NT2/D1 (cell line): ENCODE measurements around the gene SLC26A6.

ENCODE experiments used
- DNase-seq: peaks from one replicate; pipeline ENCODE4 v3.0.0-alpha.2; 2011; ENCODE audit warnings: low read depth, low spot score
- H3K27me3 ChIP-seq: 2 replicates; pipeline ENCODE4 v1.6.0; 2011; ENCODE audit warnings: mild to moderate bottlenecking; ENCODE audit not compliant: insufficient read length, insufficient read depth
- H3K36me3 ChIP-seq: 2 replicates; pipeline ENCODE4 v1.6.1; 2011; ENCODE audit warnings: mild to moderate bottlenecking, low read length, mixed read lengths; ENCODE audit not compliant: insufficient read depth, insufficient read length
- H3K4me1 ChIP-seq: 2 replicates; pipeline ENCODE4 v1.5.1; 2011; ENCODE audit not compliant: insufficient read depth, insufficient read length
- H3K4me3 ChIP-seq: 2 replicates; pipeline ENCODE4 v1.5.1; 2011; ENCODE audit warnings: low read depth; ENCODE audit not compliant: insufficient read length
- H3K9ac ChIP-seq: 2 replicates; pipeline ENCODE4 v1.6.0; 2011; ENCODE audit warnings: low read depth; ENCODE audit not compliant: insufficient read length
- H3K9me3 ChIP-seq: 2 replicates; pipeline ENCODE4 v1.5.1; 2011; ENCODE audit warnings: mild to moderate bottlenecking, low read length; ENCODE audit not compliant: insufficient read depth
- SUZ12 ChIP-seq: IDR thresholded peaks from 2 replicates; pipeline ENCODE4 v1.6.1; 2011; ENCODE audit not compliant: insufficient read length, insufficient read depth; ENCODE audit errors: extremely low read depth
- YY1 ChIP-seq: IDR thresholded peaks from 2 replicates; pipeline ENCODE4 v1.6.1; 2011; ENCODE audit not compliant: insufficient read length, insufficient read depth
- ZNF274 ChIP-seq: IDR thresholded peaks from 2 replicates; pipeline ENCODE4 v1.6.1; 2011; ENCODE audit warnings: mild to moderate bottlenecking, low read depth, low read length

The SLC26A6 gene

DNA sequence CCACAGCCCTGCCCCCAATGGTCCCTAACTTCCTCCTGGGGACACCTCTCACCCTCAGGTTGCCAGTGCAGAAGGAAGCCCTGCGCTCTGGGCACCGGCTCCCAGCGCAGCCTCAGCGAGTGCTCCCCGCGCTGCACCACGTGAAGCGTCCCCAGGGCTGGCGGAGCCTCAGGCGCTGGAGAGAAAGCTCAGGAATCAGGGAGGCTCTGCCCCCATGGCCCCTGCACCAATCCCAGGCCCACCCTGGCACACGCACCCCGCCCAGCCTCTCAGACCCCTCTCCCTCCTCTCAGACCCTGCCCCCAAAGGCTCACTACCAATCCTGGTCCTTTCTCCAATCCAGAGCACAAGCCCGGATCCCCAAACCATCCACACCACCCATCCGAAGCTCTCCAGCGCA lies 47.0 kb downstream of the SLC26A6 start:
- TF ChIP-seq ZNF274 (no peak), SUZ12 (no peak), YY1 (no peak)
- no peak for DNase-seq
- no peaks in the 10 kb centered on the region for H3K9me3 ChIP-seq
- H3K27me3 ChIP-seq: no peaks in the 10 kb centered on the region
- peaks cover 5% of the 10 kb centered on the region for H3K4me1 ChIP-seq
- peaks cover 99% of the 10 kb centered on the region for H3K36me3 ChIP-seq
- H3K4me3 ChIP-seq: no peak overlapping the region
- H3K9ac ChIP-seq: no peak overlapping the region

DNA sequence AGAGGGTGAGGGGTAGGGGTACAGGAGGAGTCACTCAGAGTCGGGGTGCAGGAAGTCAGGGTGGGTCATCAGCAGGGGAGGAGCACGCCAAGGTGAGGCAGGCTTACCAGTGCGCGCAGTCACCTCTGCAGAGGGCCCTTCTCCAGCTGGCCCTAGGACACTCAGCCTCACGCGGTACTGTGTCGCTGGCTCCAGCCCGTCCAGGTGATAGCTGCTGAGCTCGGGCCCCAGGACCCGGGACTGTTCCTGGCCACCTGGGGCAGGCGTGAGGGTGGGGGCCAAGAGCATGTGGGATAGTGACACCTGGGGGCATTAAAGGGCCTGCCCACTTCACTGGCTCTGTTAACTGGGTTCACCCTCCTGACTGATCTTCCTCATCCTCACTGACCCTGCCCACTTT lies 47.6 kb downstream of the SLC26A6 start:
- no peaks in the 10 kb centered on the region for H3K27me3 ChIP-seq
- no peak overlapping the region for H3K9ac ChIP-seq
- DNase-seq: no peak
- no peaks in the 10 kb centered on the region for H3K9me3 ChIP-seq
- no peak overlapping the region for H3K4me3 ChIP-seq
- peaks cover 4% of the 10 kb centered on the region for H3K4me1 ChIP-seq
- H3K36me3 ChIP-seq: peaks cover 99% of the 10 kb centered on the region
- TF ChIP-seq YY1 (no peak), SUZ12 (no peak), ZNF274 (no peak)

DNA sequence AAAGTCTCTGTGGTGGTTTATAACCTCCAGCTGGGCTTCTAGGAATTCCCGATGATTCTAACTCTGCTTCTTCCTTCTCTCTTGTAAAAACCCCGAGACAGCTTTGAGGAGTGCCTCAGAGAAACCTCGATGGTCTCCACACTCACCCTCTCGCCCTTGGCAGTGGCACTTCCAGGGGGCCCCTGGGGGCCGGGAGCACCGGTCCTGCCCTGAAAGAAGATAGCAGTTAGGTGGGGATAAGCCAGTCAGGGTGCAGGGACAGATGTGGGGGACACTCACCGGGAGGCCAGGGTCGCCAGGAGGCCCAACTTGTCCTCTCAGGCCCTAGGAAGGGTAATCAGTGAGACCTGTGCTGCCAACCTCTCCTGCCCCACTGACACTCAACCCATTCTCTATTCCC lies 49.9 kb downstream of the SLC26A6 start:
- Histone ChIP-seq H3K4me1 (peaks cover 4% of the 10 kb centered on the region), H3K9ac (no peak overlapping the region), H3K27me3 (no peaks in the 10 kb centered on the region), H3K36me3 (peaks cover 99% of the 10 kb centered on the region), H3K9me3 (no peaks in the 10 kb centered on the region), H3K4me3 (no peak overlapping the region)
- no peak for DNase-seq
- no peak for TF ChIP-seq ZNF274
- TF ChIP-seq YY1: no peak
- TF ChIP-seq SUZ12: no peak

DNA sequence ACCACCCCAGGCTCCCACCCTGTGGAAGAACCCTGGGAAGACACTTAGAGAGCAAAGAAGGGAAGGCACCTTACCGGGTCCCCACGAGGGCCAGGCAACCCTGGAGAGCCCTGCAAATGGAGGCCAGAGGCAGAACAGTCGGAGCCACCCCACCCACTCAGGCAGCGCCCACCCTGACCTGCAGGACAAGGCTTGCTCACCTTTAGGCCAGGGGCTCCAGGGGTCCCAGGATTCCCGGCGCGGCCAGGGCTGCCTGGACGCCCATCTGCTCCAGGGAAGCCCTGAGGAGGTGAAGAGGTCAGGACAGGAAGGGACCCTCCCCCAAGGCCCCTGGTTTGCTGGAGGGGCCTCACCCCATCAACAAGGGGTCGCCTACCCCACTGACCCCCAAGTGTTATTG lies 50.4 kb downstream of the SLC26A6 start:
- TF ChIP-seq SUZ12 (no peak), YY1 (no peak), ZNF274 (no peak)
- Histone ChIP-seq H3K9ac (no peak overlapping the region), H3K36me3 (peaks cover 99% of the 10 kb centered on the region), H3K27me3 (no peaks in the 10 kb centered on the region), H3K4me3 (no peak overlapping the region), H3K9me3 (no peaks in the 10 kb centered on the region), H3K4me1 (peaks cover under 1% of the 10 kb centered on the region)
- no peak for DNase-seq

DNA sequence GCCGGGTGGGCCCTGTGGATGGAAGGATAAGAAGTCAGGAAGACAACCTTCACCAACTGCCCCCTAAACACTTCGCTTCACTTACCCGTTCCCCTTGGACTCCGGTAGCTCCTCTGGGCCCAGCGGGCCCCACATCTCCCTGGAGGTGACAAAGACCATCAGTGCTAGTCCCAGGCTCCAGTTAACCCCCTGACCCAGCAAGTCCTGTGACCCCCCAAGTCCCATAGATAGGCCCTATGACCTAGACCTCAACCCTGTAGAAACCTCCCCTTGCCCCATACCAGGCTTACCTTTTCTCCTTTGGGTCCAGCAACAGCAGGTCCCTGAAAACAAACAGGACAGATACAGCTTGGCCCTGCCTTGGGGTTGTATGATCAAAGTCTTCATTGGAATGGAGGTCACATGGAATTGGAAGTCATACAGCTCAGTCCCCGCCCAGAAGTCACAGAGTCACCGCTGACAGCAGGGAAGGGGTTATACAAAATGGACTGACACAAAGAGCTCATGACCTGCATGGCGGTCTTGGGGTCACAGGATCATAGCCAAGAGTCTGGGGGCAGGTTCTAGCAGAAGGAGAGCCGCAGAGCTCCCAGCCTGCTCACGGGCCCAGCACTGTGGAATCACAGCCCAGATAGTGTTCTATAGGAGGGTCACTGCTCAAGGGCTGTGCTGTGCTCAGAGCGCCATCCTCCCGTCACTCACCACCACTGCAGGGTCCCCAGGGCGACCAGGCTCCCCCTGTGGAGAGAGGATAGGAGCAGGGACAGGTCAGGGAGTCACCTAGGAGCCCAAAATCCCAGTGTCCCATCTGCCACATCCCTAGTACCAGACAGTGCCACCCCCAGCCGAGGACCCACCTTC lies 53.4 kb downstream of the SLC26A6 start:
- H3K4me1 ChIP-seq: no peaks in the 10 kb centered on the region
- H3K27me3 ChIP-seq: no peaks in the 10 kb centered on the region
- no peak for DNase-seq
- no peak overlapping the region for H3K9ac ChIP-seq
- H3K4me3 ChIP-seq: no peak overlapping the region
- TF ChIP-seq ZNF274: no peak
- H3K36me3 ChIP-seq: peaks cover 100% of the 10 kb centered on the region
- H3K9me3 ChIP-seq: no peaks in the 10 kb centered on the region

DNA sequence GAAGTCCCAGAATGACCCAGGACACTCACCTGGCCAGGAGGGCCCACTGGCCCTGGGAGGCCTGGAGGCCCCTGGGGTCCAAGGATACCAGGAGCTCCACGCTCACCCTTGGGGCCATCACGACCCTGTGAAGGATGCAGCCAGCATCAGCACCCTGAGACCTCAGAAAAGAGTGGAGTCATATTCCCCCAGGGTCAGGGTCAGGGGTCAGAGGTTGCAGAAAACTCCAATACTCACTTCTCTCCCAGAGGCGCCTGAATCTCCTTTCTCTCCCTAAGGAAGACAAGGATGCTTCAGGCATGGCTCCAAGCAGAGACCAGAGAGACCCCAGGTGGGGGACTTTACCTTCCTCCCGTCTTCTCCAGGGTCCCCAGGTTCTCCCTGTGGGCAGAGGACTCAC lies 58.6 kb downstream of the SLC26A6 start:
- Histone ChIP-seq H3K27me3 (no peaks in the 10 kb centered on the region), H3K36me3 (peaks cover 99% of the 10 kb centered on the region), H3K4me3 (no peak overlapping the region), H3K9me3 (no peaks in the 10 kb centered on the region), H3K4me1 (no peaks in the 10 kb centered on the region), H3K9ac (no peak overlapping the region)
- DNase-seq: no peak
- no peak for TF ChIP-seq SUZ12
- TF ChIP-seq YY1: no peak
